ENCODE measurements around the gene STEEP1.

STEEP1 gene

GRCh38 chrX:119565107-119565663 lies at the start of gene STEEP1:
STEEP1 (minus strand) TSS chrX:119565409; CDS start chrX:119565355, 54 bp downstream.
- H3K27ac ChIP-seq (ENCODE audit: low read length), result peak within 1 kb of the TSS; percentile 66
- ATAC-seq (ENCODE audit: insufficient read depth, low read depth) (peak; percentile 100), DNase-seq (peak; percentile 90)

GRCh38 chrX:119614776-119615175 lies 49.6 kb upstream of the STEEP1 start:
- Histone ChIP-seq H3K9me3 (ENCODE audit: insufficient read depth, low read length, severe bottlenecking) (no peaks in the 10 kb centered on the region), H3K4me2 (ENCODE audit: insufficient read depth, low read length) (no peak overlapping the region), H3K27me3 (ENCODE audit: insufficient read depth, low read length, poor library complexity) (no peaks in the 10 kb centered on the region), H2AFZ (ENCODE audit: low read depth, low read length) (no peak overlapping the region), H3K27ac (ENCODE audit: low read length) (no peak overlapping the region), H3K9ac (ENCODE audit: low read depth, low read length) (no peak overlapping the region), H3K79me2 (ENCODE audit: insufficient read depth, low read length) (no peaks in the 10 kb centered on the region), H3K4me1 (ENCODE audit: insufficient read depth, low read length) (0 out of 2 replicates have a peak, but pooled peaks cover 3% of the 10 kb centered on the region), H3K4me3 (ENCODE audit: low read depth in 1 of 2, low read length in 2 of 2) (no peak overlapping the region), H3K36me3 (ENCODE audit: insufficient read depth, low read length) (peaks cover 12% of the 10 kb centered on the region; the same call in 1 of the 2 replicates), H4K20me1 (ENCODE audit: insufficient read depth, low read length) (no peaks in the 10 kb centered on the region)
- TF ChIP-seq CTCF (IDR thresholded peaks at IDR 0.05; ENCODE audit: borderline replicate concordance, extremely low read depth, low read length, poor library complexity, severe bottlenecking) (no peak), EZH2 (IDR thresholded peaks at IDR 0.05; ENCODE audit: borderline replicate concordance, low read depth, low read length, severe bottlenecking) (no peak)
- no peak for DNase-seq
- peak; percentile 36; the same call in 2 of the 3 replicates for ATAC-seq (ENCODE audit: insufficient read depth, low read depth)

More at GRCh38 chrX:119565107-119565663, at the start of gene STEEP1:
- Histone ChIP-seq H3K27me3 (ENCODE audit: insufficient read depth, low read length, poor library complexity) (no peaks in the 10 kb centered on the region), H3K36me3 (ENCODE audit: insufficient read depth, low read length) (peaks cover 6% of the 10 kb centered on the region; the same call in 1 of the 2 replicates), H3K4me2 (ENCODE audit: insufficient read depth, low read length) (peak within 1 kb of the TSS; percentile 93), H4K20me1 (ENCODE audit: insufficient read depth, low read length) (no peaks in the 10 kb centered on the region), H2AFZ (ENCODE audit: low read depth, low read length) (peak within 1 kb of the TSS; percentile 69), H3K9me3 (ENCODE audit: insufficient read depth, low read length, severe bottlenecking) (no peaks in the 10 kb centered on the region), H3K4me3 (ENCODE audit: low read depth in 1 of 2, low read length in 2 of 2) (peak within 1 kb of the TSS; percentile 81 to 82), H3K9ac (ENCODE audit: low read depth, low read length) (peak within 1 kb of the TSS; percentile 62), H3K4me1 (ENCODE audit: insufficient read depth, low read length) (peaks cover 22% of the 10 kb centered on the region), H3K79me2 (ENCODE audit: insufficient read depth, low read length) (peaks cover 20% of the 10 kb centered on the region)
- TF ChIP-seq CTCF (IDR thresholded peaks at IDR 0.05; ENCODE audit: borderline replicate concordance, extremely low read depth, low read length, poor library complexity, severe bottlenecking) (no peak), EZH2 (IDR thresholded peaks at IDR 0.05; ENCODE audit: borderline replicate concordance, low read depth, low read length, severe bottlenecking) (no peak)

- H3K4me3 ChIP-seq (ENCODE audit: low read depth in 1 of 2, low read length in 2 of 2), result peak overlapping the region in 1 of 2 experiments; percentile 84; a peak in 2 of 4 replicates
- ATAC-seq (ENCODE audit: insufficient read depth, low read depth), result no peak
- H4K20me1 ChIP-seq (ENCODE audit: insufficient read depth, low read length), result peaks cover 26% of the 10 kb centered on the region; the same call in 1 of the 2 replicates
Observed at GRCh38 chrX:119607018-119607389, 41.8 kb upstream of the STEEP1 start.

More at GRCh38 chrX:119607018-119607389, 41.8 kb upstream of the STEEP1 start:
- peak overlapping the region; percentile 88 for H3K4me2 ChIP-seq (ENCODE audit: insufficient read depth, low read length)
- H3K9ac ChIP-seq (ENCODE audit: low read depth, low read length), result peak overlapping the region; percentile 86
- H3K27me3 ChIP-seq (ENCODE audit: insufficient read depth, low read length, poor library complexity), result no peaks in the 10 kb centered on the region
- H2AFZ ChIP-seq (ENCODE audit: low read depth, low read length), result peak overlapping the region; percentile 84
- no peak for DNase-seq
- H3K4me1 ChIP-seq (ENCODE audit: insufficient read depth, low read length), result peaks cover 37% of the 10 kb centered on the region
- peak overlapping the region; percentile 94 for H3K27ac ChIP-seq (ENCODE audit: low read length)
- peaks cover 12% of the 10 kb centered on the region; the same call in 1 of the 2 replicates for H3K36me3 ChIP-seq (ENCODE audit: insufficient read depth, low read length)
- H3K79me2 ChIP-seq (ENCODE audit: insufficient read depth, low read length), result peaks cover 42% of the 10 kb centered on the region
- no peak for TF ChIP-seq EZH2 (IDR thresholded peaks at IDR 0.05; ENCODE audit: borderline replicate concordance, low read depth, low read length, severe bottlenecking)
- no peak for TF ChIP-seq CTCF (IDR thresholded peaks at IDR 0.05; ENCODE audit: borderline replicate concordance, extremely low read depth, low read length, poor library complexity, severe bottlenecking)
- no peaks in the 10 kb centered on the region for H3K9me3 ChIP-seq (ENCODE audit: insufficient read depth, low read length, severe bottlenecking)
